ENCODE measurements around the gene CCDC187. TPM values are rescaled to one million over a fixed set of nuclear protein-coding genes. Genes with fewer than 3 reads are reported as not detected.

Gene CCDC187
- total and polyA plus RNA-seq, 2 of the 8 experiments (the other 6 are each of a cell fraction or from before 2014, with no cell fraction given): 0.02 TPM; not detected in 1

- ChIA-PET POLR2A (ENCODE audit: partially characterized antibody) (no interaction called here), CTCF (ENCODE audit: partially characterized antibody) (interaction anchor here (0.8 to 6.7 kb wide), 28 partner anchors 8 to 256 kb away, joined by 3 to 52 read pairs (median 4); partner anchors contain the start of gene LHX3)
- Histone ChIP-seq H3K4ac (replicated peaks; ENCODE audit: insufficient read length, low read depth, low read length) (no peak overlapping the region), H3K4me1 (replicated peaks in 1 of 4; ENCODE audit: control insufficient read depth in 3 of 4, insufficient read depth in 4 of 4, low read length in 3 of 4) (no peaks in the 10 kb centered on the region; a peak in 2 of 7 replicates), H4K8ac (ENCODE audit: extremely low read depth, insufficient read depth, low read length) (no peak overlapping the region), H2BK20ac (ENCODE audit: low read length) (no peak overlapping the region), H3K14ac (ENCODE audit: insufficient read length) (no peak overlapping the region), H3K56ac (replicated peaks; ENCODE audit: insufficient read length, low read depth, low read length) (no peak overlapping the region), H3K9ac (replicated peaks in 1 of 4; ENCODE audit: extremely low read depth in 1 of 4, low read depth in 3 of 4, low read length in 3 of 4) (no peak overlapping the region), H3K9me3 (ENCODE audit: insufficient read depth in 2 of 2, low read depth in 1 of 2, low read length in 1 of 2) (no peaks in the 10 kb centered on the region), H3K4me2 (ENCODE audit: insufficient read depth in 1 of 2, low read depth in 2 of 2, low read length in 2 of 2) (no peak overlapping the region), H2AFZ (ENCODE audit: low read length) (no peak overlapping the region), H2BK12ac (ENCODE audit: low read depth, low read length) (no peak overlapping the region), H3K27ac (ENCODE audit: low read depth, low read length) (no peak overlapping the region), H3K36me3 (ENCODE audit: control insufficient read depth in 2 of 4, insufficient read depth in 4 of 4, low read length in 3 of 4) (peaks cover 0 to 2% (median 1%) of the 10 kb centered on the region in 4 experiments; a peak in 4 of 8 replicates), H2BK120ac (replicated peaks; ENCODE audit: low read depth, low read length) (no peak overlapping the region), H3K23me2 (ENCODE audit: low read depth, low read length) (no peaks in the 10 kb centered on the region), H4K5ac (ENCODE audit: insufficient read length, low read depth, low read length) (no peak overlapping the region), H3K18ac (ENCODE audit: extremely low read depth, low read length) (no peak overlapping the region), H3K4me3 (ENCODE audit: extremely low read depth in 1 of 4, insufficient read depth in 2 of 4, low read depth in 3 of 4, low read length in 4 of 4) (no peak overlapping the region), H4K91ac (replicated peaks; ENCODE audit: insufficient read length, low read length) (no peak overlapping the region), H4K20me1 (replicated peaks in 1 of 2; ENCODE audit: control insufficient read depth in 1 of 2, insufficient read depth in 2 of 2, low read length in 2 of 2) (peaks cover 23 to 31% of the 10 kb centered on the region in 2 experiments), H2BK15ac (ENCODE audit: low read length) (no peak overlapping the region), H2BK5ac (ENCODE audit: low read depth, low read length) (no peak overlapping the region), H3K79me2 (ENCODE audit: control insufficient read depth in 1 of 2, insufficient read depth in 2 of 2, low read length in 2 of 2) (peaks cover 0 to 45% of the 10 kb centered on the region in 2 experiments; a peak in 2 of 4 replicates), H3K79me1 (ENCODE audit: low read depth, low read length) (peaks cover 14% of the 10 kb centered on the region), H3K23ac (ENCODE audit: insufficient read length) (no peak overlapping the region), H3K27me3 (replicated peaks in 1 of 4; ENCODE audit: control insufficient read depth in 3 of 4, extremely low read depth in 1 of 4, insufficient read depth in 3 of 4, low read length in 3 of 4) (no peaks in the 10 kb centered on the region), H2AK5ac (ENCODE audit: low read depth, low read length) (no peak overlapping the region)
- FAIRE-seq (no peak), DNase-seq (ENCODE audit: low read depth in 1 of 2, low spot score in 2 of 2) (no peak)
- 93% methylated on average over 30 of the region's 30 CpGs; no CpG with 5 or more reads in 1 of the 2 experiments for WGBS, 2 experiments (ENCODE audit: extremely low coverage in 1 of 2, insufficient coverage in 1 of 2, insufficient read length in 1 of 2, insufficient replicate concordance in 2 of 2, low coverage in 1 of 2, low lambda C conversion rate in 2 of 2, missing lambda C conversion rate in 1 of 2)
- TF ChIP-seq GABPA (IDR thresholded peaks at IDR 0.05; ENCODE audit: borderline replicate concordance, insufficient read depth, low read length): no peak
- no peak for TF ChIP-seq RXRA (IDR thresholded peaks at IDR 0.05; ENCODE audit: insufficient read depth, low read depth, low read length)
- no peak for TF ChIP-seq RNF2 (IDR thresholded peaks at IDR 0.05; ENCODE audit: borderline replicate concordance, low read depth, low read length, missing control alignments, poor library complexity, severe bottlenecking)
Measured at GRCh38 chr9:136223871-136224640, 79.8 kb downstream of the CCDC187 start.
